ENCODE measurements around the gene CLCF1.
"Not testable (repeated sequence)": the region's sequence is repeated elsewhere in the genome, so short reads cannot be mapped to it uniquely, and the experiment has no call there.

The CLCF1 gene

GRCh38 chr11:67322049-67322448, 51.3 kb downstream of the CLCF1 start:
- no peak for DNase-seq (ENCODE audit: low spot score)

GRCh38 chr11:67321313-67321871, 52.0 kb downstream of the CLCF1 start:
- DNase-seq (ENCODE audit: low spot score), result no peak

DNA sequence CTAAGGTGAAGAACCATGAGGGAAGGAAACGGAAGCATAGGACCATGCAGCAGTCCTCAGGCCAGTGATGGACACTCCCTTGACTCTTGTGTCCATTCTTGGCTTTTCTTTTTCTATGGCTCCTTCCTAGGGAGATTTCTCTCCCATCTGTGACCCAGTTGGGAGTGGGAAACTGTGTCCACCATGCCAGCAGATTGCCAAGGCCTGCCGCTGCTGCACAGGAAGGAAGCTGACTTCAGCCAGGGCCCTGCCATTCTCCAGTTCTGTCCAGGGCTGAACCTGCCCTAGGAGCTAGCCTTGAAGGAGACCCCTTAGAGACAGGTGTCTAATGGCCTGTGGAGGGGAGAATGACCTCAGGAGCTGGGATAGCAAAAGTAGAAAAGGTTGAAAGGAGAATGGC, 52.7 kb downstream of the CLCF1 start:
- no peak for DNase-seq (ENCODE audit: low spot score)

DNA sequence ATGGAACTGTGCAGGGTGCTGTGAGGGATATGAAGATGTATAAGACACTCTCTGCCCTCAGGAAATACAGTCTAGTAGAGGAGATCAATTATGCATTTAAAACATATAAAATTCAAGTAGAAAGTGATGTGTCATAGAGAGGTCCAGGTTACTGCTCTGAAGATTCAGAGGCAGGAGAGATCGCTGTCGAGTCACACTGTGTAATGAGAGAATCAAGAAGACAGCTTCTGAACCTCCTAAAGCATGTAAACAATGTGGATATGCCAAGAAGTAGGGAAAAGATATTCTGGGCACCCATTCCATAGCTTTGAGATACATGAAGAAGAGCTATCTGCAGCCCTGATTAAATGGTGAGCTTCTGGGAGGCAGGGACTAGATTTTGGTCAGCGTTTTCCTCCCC, 53.4 kb downstream of the CLCF1 start:
- no peak for DNase-seq (ENCODE audit: low spot score)

DNA sequence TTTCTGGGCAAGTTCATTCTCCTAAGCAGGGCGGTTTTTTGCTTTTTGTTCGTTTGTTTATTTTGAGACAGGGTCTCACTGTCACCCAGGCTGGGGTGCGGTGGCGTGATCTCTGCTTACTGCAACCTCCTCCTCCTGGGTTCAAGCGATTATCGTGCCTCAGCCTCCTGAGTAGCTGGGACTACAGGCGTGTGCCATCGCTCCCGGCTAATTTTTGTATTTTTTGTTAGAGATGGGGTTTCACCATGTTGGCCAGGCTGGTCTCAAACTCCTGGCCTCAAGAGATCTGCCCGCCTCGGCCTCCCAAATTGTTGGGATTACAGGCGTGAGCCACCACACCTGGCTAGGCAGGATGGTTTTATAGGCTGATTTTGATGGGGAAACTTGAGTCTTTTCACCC, 54.5 kb downstream of the CLCF1 start:
- DNase-seq (ENCODE audit: low spot score), result not testable (repeated sequence)

- DNase-seq (ENCODE audit: low spot score), result no peak
These were observed 55.4 kb downstream of the CLCF1 start for GRCh38 chr11:67317888-67318555.

GRCh38 chr11:67317205-67317887, 56.1 kb downstream of the CLCF1 start:
- peak; percentile 96 for DNase-seq (ENCODE audit: low spot score)

GRCh38 chr11:67316882-67317204, 56.6 kb downstream of the CLCF1 start:
- no peak for DNase-seq (ENCODE audit: low spot score)

- no peak for DNase-seq (ENCODE audit: low spot score)
These were observed 58.0 kb downstream of the CLCF1 start for GRCh38 chr11:67315325-67315909.

DNA sequence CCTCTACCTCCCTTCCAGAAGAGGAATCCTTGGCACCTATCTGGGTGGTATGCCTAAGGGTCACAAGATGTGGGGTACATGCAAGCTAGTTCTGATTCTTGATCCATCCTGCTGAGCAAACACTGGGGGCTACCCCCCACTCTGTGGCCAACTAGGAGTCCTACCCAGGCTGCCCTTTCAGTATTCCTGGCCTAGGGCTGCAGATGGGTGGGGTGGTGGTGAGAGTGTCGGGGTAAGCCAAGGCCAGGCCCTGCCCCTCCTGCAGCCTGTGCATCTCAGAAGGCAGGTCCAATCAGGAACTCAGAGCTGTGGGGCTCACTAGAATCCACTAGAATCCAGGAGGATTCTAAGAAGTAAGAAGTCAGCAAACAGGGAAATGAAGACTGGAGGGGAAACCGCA, 59.2 kb downstream of the CLCF1 start:
- no peak for DNase-seq (ENCODE audit: low spot score)
